Cardiac muscle cell (in vitro differentiated cells and primary cell): ENCODE measurements around the gene SATB2. TPM values are rescaled to one million over a fixed set of nuclear protein-coding genes. Genes with fewer than 3 reads are reported as not detected.
A peak's percentile ranks its signal among the peaks of the same experiment; 100 is the strongest.

Experiments
- DNase-seq, 2 donors: peaks; one replicate each; pipeline versions ENCODE4 v3.0.0 to v3.0.0-alpha.2; 2010 to 2017; ENCODE audit warnings: low read depth in 1 of 2, low spot score in 1 of 2
- H3K27ac ChIP-seq: fragments of 200-600 bp; sonication (generic); 2 replicates; pipeline ENCODE4 v1.5.1; 2016
- H3K27me3 ChIP-seq: fragments of 200-600 bp; sonication (generic); 2 replicates; pipeline ENCODE4 v1.6.0; 2016; ENCODE audit warnings: control low read depth
- H3K36me3 ChIP-seq: fragments of 200-600 bp; sonication (generic); 2 replicates; pipeline ENCODE4 v1.5.1; 2016; ENCODE audit warnings: control low read depth
- H3K4me1 ChIP-seq: fragments of 200-600 bp; sonication (generic); 2 replicates; pipeline ENCODE4 v1.8.1; 2017; ENCODE audit warnings: low read depth, mild to moderate bottlenecking, mixed run types
- H3K4me3 ChIP-seq: fragments of 200-600 bp; sonication (generic); 2 replicates; pipeline ENCODE4 v1.5.1; 2016; ENCODE audit warnings: mild to moderate bottlenecking
- H3K9me3 ChIP-seq: fragments of 200-600 bp; sonication (generic); 2 replicates; pipeline ENCODE4 v1.5.1; 2017; ENCODE audit warnings: low read depth, mild to moderate bottlenecking, control low read depth
- CTCF ChIP-seq: IDR thresholded peaks from 2 replicates; pipeline ENCODE4 v1.5.1; 2012; ENCODE audit warnings: low read depth, mild to moderate bottlenecking, low read length
- polyA plus RNA-seq: library from polyadenylated mRNA; unstranded; fragments of >200 nt; fragmentation: Nextera tagmentation; extraction: Ambion mirVana; gene quantifications from 2 replicates; pipeline ENCODE4 v1.2.1, GENCODE V29; 2016
- total RNA-seq: library from RNA; depleted of rRNA; stranded (reverse); fragments of >200 nt; gene quantifications from 2 replicates; pipeline ENCODE4 v1.2.3, GENCODE V29; 2016

SATB2 gene
- total and polyA plus RNA-seq, 2 experiments from 2014 or later: 1.0 to 1.4 TPM

- no peak overlapping the region for H3K27ac ChIP-seq
- DNase-seq: no peak
These were observed 117.7 kb downstream of the SATB2 start for GRCh38 chr2:199339891-199340605.

GRCh38 chr2:199336546-199336945, 121.2 kb downstream of the SATB2 start:
- Histone ChIP-seq H3K36me3 (no peaks in the 10 kb centered on the region), H3K9me3 (no peaks in the 10 kb centered on the region), H3K27ac (no peak overlapping the region), H3K27me3 (no peaks in the 10 kb centered on the region), H3K4me1 (peaks cover 5% of the 10 kb centered on the region), H3K4me3 (no peak overlapping the region)
- no peak for TF ChIP-seq CTCF
- DNase-seq: no peak

More at GRCh38 chr2:199339891-199340605, 117.7 kb downstream of the SATB2 start:
- no peak for TF ChIP-seq CTCF
- no peaks in the 10 kb centered on the region for H3K4me1 ChIP-seq
- no peaks in the 10 kb centered on the region for H3K27me3 ChIP-seq
- no peak overlapping the region for H3K4me3 ChIP-seq
- H3K9me3 ChIP-seq: no peaks in the 10 kb centered on the region
- no peaks in the 10 kb centered on the region for H3K36me3 ChIP-seq

GRCh38 chr2:199335502-199335901, 122.2 kb downstream of the SATB2 start:
- no peak for DNase-seq
- peaks cover 5% of the 10 kb centered on the region for H3K4me1 ChIP-seq
- no peaks in the 10 kb centered on the region for H3K9me3 ChIP-seq
- TF ChIP-seq CTCF: no peak
- H3K4me3 ChIP-seq: no peak overlapping the region
- H3K27me3 ChIP-seq: no peaks in the 10 kb centered on the region
- H3K27ac ChIP-seq: no peak overlapping the region
- no peaks in the 10 kb centered on the region for H3K36me3 ChIP-seq

GRCh38 chr2:199329466-199329865, 128.3 kb downstream of the SATB2 start:
- TF ChIP-seq CTCF: no peak
- Histone ChIP-seq H3K4me3 (no peak overlapping the region), H3K27me3 (no peaks in the 10 kb centered on the region), H3K4me1 (no peaks in the 10 kb centered on the region), H3K36me3 (no peaks in the 10 kb centered on the region), H3K27ac (no peak overlapping the region), H3K9me3 (no peaks in the 10 kb centered on the region)
- peak in 1 of 2 donors; percentile 33 for DNase-seq

GRCh38 chr2:199329031-199329430, 128.7 kb downstream of the SATB2 start:
- DNase-seq: no peak
- no peak for TF ChIP-seq CTCF

More at GRCh38 chr2:199329031-199329430, 128.7 kb downstream of the SATB2 start:
- H3K27ac ChIP-seq: no peak overlapping the region
- no peak overlapping the region for H3K4me3 ChIP-seq
- H3K4me1 ChIP-seq: no peaks in the 10 kb centered on the region
- no peaks in the 10 kb centered on the region for H3K36me3 ChIP-seq
- no peaks in the 10 kb centered on the region for H3K9me3 ChIP-seq
- no peaks in the 10 kb centered on the region for H3K27me3 ChIP-seq
